GM21381 (cell line): ENCODE data around the gene BIK.

Experiments used
- ATAC-seq: cut with Tn5 transposase; IDR thresholded peaks from one replicate; pipeline ENCODE4 v1.9.1; 2021; ENCODE audit warnings: mild to moderate bottlenecking, moderate library complexity; ENCODE audit not compliant: unreplicated experiment

Gene BIK

GRCh38 chr22:43110444-43110926, at the start of gene BIK:
Gene BIK, plus strand, starts transcription at chr22:43110750. Its CDS starts 13,273 bp downstream, at chr22:43124023.
- peak; percentile 54 for ATAC-seq

GRCh38 chr22:43066134-43066533, 44.4 kb upstream of the BIK start:
- no peak for ATAC-seq

GRCh38 chr22:43066844-43067385, 43.6 kb upstream of the BIK start:
- ATAC-seq = no peak

- ATAC-seq = no peak
These were observed 33.3 kb upstream of the BIK start for GRCh38 chr22:43077121-43077877.

- no peak for ATAC-seq
These were observed 32.0 kb upstream of the BIK start for GRCh38 chr22:43078522-43078921.

- ATAC-seq = no peak
These were observed 30.8 kb upstream of the BIK start for GRCh38 chr22:43079742-43080141.

- ATAC-seq = no peak
These were observed 29.9 kb upstream of the BIK start for GRCh38 chr22:43080616-43081015.

- no peak for ATAC-seq
These were observed 28.6 kb upstream of the BIK start for GRCh38 chr22:43081968-43082367.

GRCh38 chr22:43085658-43086606, 24.6 kb upstream of the BIK start:
- ATAC-seq = no peak

- no peak for ATAC-seq
These were observed 21.9 kb upstream of the BIK start for GRCh38 chr22:43088627-43088983.

- peak; percentile 86 for ATAC-seq
These were observed 21.4 kb upstream of the BIK start, which contains the start of gene TTLL1 for GRCh38 chr22:43088984-43089717. Gene TTLL1, minus strand, starts transcription at chr22:43089391. Its CDS starts 13,805 bp downstream, at chr22:43075586.

GRCh38 chr22:43090130-43090789, 20.3 kb upstream of the BIK start:
- no peak for ATAC-seq

- ATAC-seq = no peak
These were observed 18.5 kb upstream of the BIK start for GRCh38 chr22:43092085-43092484.

- ATAC-seq = no peak
These were observed 16.5 kb upstream of the BIK start for GRCh38 chr22:43094085-43094484.

GRCh38 chr22:43094551-43094950, 16.0 kb upstream of the BIK start:
- no peak for ATAC-seq

- no peak for ATAC-seq
These were observed 14.1 kb upstream of the BIK start for GRCh38 chr22:43096420-43096819.

GRCh38 chr22:43098356-43098755, 12.2 kb upstream of the BIK start:
- no peak for ATAC-seq

GRCh38 chr22:43099095-43099494, 11.5 kb upstream of the BIK start:
- no peak for ATAC-seq

- no peak for ATAC-seq
These were observed 10.3 kb upstream of the BIK start for GRCh38 chr22:43100225-43100624.

- no peak for ATAC-seq
These were observed 9.2 kb upstream of the BIK start for GRCh38 chr22:43101306-43101705.
